ENCODE measurements around the gene SAFB.

Gene SAFB

GRCh38 chr19:5627395-5627904 is 4.6 kb downstream of the SAFB start:
- no peak for DNase-seq (ENCODE audit: low read depth)

GRCh38 chr19:5628461-5628860 is 5.6 kb downstream of the SAFB start:
- no peak for DNase-seq (ENCODE audit: low read depth)

GRCh38 chr19:5628919-5629481 is 6.1 kb downstream of the SAFB start:
- no peak for DNase-seq (ENCODE audit: low read depth)

- DNase-seq (ENCODE audit: low read depth): no peak
These were observed 8.8 kb downstream of the SAFB start for GRCh38 chr19:5631567-5632240.

GRCh38 chr19:5632241-5632612 is 9.3 kb downstream of the SAFB start:
- no peak for DNase-seq (ENCODE audit: low read depth)

GRCh38 chr19:5632657-5633056 is 9.8 kb downstream of the SAFB start:
- DNase-seq (ENCODE audit: low read depth): no peak

- DNase-seq (ENCODE audit: low read depth): no peak
These were observed 12.5 kb downstream of the SAFB start for GRCh38 chr19:5635427-5635826.

- no peak for DNase-seq (ENCODE audit: low read depth)
These were observed 15.1 kb downstream of the SAFB start for GRCh38 chr19:5637971-5638370.

GRCh38 chr19:5641171-5641570 is 18.3 kb downstream of the SAFB start:
- DNase-seq (ENCODE audit: low read depth): no peak

GRCh38 chr19:5642204-5642603 is 19.3 kb downstream of the SAFB start:
- DNase-seq (ENCODE audit: low read depth): no peak

GRCh38 chr19:5643060-5643459 is 20.2 kb downstream of the SAFB start:
- DNase-seq (ENCODE audit: low read depth): no peak

- DNase-seq (ENCODE audit: low read depth): no peak
These were observed 21.2 kb downstream of the SAFB start for GRCh38 chr19:5644037-5644436.

GRCh38 chr19:5645409-5645808 is 22.5 kb downstream of the SAFB start:
- no peak for DNase-seq (ENCODE audit: low read depth)

GRCh38 chr19:5646703-5647102 is 23.8 kb downstream of the SAFB start:
- no peak for DNase-seq (ENCODE audit: low read depth)

GRCh38 chr19:5648464-5648863 is 25.6 kb downstream of the SAFB start:
- no peak for DNase-seq (ENCODE audit: low read depth)

GRCh38 chr19:5651361-5651760 is 28.5 kb downstream of the SAFB start:
- no peak for DNase-seq (ENCODE audit: low read depth)

- DNase-seq (ENCODE audit: low read depth): no peak
These were observed 29.4 kb downstream of the SAFB start for GRCh38 chr19:5652261-5652660.

- no peak for DNase-seq (ENCODE audit: low read depth)
These were observed 32.0 kb downstream of the SAFB start for GRCh38 chr19:5654931-5655330.

GRCh38 chr19:5655412-5655811 is 32.5 kb downstream of the SAFB start:
- DNase-seq (ENCODE audit: low read depth): no peak

GRCh38 chr19:5661483-5661882 is 38.6 kb downstream of the SAFB start:
- DNase-seq (ENCODE audit: low read depth): no peak

GRCh38 chr19:5663904-5664303 is 41.0 kb downstream of the SAFB start:
- DNase-seq (ENCODE audit: low read depth): no peak

GRCh38 chr19:5664515-5664914 is 41.6 kb downstream of the SAFB start:
- DNase-seq (ENCODE audit: low read depth): no peak

- DNase-seq (ENCODE audit: low read depth): no peak
These were observed 43.1 kb downstream of the SAFB start for GRCh38 chr19:5665781-5666513.

All from stimulated activated CD8-positive, alpha-beta memory T cell treated with anti-CD3 and anti-CD28 coated beads, Interleukin-12 subunit alpha, Interleukin-12 subunit beta, amount 100 ng/mL, for 1 hour (primary cell).